HG03442 (cell line): ENCODE results near the gene TBC1D9.

Experiments used
- ATAC-seq: cut with Tn5 transposase; IDR thresholded peaks from one replicate; pipeline ENCODE4 v1.9.1; 2021; ENCODE audit warnings: mild to moderate bottlenecking, moderate library complexity; ENCODE audit not compliant: unreplicated experiment

TBC1D9 gene

DNA sequence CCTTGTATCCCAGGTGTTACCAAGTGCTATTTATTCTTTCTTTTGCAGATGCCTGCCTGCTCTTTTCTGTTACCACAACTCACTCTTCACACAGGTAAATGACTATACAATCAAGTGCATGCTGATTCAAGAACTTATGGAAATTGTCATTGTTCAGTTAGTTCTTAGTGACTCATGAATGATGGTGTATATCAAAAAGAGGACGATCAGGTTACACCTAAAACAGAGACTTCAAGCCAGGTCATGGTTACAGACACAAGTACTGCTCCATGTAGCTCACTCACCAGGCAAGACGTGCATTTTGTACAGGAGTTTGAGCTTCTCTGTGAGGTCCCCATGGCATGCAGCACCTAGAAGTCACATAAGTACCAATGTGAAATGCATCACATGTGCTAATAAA lies 128.2 kb downstream of the TBC1D9 start:
- ATAC-seq: no peak

DNA sequence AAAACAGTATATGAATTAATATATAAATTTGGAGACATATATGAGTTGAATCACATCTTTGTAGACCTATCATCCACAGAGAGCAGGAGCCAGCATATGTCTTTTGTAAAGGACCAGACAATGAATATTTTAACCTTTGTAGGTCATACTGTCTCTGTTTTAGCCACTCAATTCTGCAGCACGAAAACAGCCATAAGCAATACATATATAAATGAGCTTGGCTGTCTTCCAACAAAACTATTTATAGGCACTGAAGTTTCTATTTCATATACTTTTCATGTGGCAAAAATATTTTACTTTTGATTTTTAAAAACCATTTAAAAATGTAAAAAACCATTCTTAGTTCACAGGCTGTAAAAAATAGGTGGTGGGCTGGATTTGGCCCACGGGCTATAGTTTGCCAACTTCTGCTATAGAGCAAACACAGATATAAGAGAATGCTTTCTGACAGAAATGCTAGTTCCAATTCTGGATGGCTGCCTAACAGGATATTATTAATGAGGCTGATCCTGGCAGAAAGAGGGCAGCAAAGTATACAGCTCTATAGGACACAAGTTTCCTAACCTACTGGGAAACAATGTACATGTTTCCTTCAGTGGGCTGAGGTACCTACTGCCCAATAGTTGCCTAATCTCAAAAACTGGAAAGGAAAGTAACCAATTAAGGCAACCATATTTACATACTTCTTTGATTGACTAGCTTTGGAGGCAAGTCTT lies 129.4 kb downstream of the TBC1D9 start:
- no peak for ATAC-seq

DNA sequence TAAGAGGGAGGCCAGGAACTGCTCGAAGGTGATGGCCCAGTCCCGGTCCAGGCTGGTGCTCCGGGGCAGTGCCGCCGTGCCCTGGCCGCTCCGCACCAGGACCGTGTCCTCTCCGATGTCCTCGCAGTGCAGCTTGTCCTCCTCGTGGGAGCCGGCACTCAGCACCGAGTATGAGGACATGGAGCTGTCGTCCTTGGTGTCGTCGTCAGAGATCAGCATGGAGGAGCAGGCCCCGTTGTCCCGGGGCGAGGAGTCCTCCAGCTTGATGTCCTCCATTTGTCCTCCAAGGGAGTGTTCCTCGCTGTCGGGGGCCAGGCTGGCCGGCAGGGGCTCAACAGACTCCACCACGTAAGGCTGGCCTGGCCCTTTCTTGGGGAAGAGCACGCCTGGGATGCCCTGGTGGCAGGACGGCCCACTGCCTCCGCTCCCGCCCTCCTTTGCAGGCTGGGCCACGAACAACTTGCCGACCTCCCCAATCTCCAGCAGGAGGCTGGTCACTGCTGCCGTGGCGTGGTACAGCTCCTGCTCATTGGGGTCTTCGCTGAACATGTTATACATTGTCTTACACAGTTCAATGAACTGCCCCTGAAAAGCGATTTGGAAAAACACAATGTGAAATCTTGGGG lies 133.7 kb downstream of the TBC1D9 start:
- no peak for ATAC-seq

DNA sequence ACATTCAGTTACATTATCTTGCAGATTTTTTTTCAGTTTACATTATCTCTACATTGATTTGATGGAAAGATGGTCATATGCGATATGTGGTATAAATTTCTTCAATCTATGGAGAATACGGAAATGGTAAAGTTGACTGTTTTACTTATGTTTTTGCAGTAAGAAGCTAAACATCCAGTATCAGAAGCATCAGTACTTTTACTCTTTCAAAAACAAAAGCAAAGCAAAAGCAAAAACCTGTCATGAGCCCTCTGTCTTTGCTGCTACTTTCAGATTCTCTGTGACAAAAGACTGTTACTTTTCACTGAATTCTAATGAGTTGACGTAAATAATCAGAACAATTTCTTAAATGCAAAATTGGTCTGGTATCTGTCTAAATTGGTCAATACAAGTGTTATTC lies 135.0 kb downstream of the TBC1D9 start:
- no peak for ATAC-seq

DNA sequence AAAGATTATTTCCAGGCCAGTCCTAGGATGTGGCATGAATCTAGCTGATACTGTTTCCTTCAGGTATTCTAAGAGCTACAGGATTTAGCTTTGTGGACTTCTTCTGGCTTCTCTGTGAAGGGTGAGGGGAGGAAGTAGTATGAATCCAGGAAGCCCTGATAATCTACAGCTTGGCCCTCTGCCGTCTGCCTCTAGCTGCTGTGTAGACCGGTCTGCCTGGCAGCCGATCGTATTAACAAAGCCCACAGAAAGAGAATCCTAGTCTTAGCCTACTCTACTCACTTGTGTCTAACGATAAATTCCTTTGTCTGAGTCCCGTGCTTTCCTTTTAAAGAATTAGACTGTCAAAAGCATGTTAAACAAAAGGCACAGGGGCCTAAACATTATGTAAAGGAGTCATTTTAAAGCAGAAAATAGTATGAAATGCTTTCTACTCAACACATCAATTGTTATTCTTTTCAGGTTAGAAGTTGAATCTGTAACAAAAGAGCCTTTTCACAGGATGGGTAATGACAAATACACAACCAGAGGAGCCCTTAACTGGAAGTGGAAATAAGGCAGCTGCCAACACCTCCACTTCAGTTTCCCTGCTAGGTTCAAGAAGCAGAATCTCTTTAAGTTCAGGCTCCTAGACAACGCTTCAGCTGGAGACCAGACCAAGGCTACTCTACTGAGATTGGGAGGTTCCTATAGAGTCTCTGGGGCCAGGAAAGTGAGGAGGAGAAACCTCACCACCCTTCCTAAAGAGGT lies 138.5 kb downstream of the TBC1D9 start:
- no peak for ATAC-seq

DNA sequence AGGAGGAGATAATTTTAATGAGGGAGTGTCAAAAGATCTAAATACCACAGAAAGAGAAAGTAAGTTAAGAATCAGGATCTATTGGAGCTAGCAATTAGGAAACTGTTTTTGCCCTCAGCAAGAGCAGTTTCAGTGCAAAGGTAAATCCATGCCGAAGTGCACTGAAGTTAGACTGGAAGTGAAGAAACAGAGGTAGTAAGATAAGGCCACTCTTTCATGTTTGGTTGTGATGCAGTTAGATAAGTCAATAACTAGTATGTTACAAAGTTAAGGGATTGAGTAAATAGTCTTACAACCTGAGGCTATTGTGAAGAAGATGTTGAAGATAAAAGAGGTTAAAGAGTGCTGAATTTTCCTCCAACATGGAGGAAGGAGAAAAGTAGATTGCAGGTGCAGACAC lies 140.7 kb downstream of the TBC1D9 start:
- no peak for ATAC-seq

DNA sequence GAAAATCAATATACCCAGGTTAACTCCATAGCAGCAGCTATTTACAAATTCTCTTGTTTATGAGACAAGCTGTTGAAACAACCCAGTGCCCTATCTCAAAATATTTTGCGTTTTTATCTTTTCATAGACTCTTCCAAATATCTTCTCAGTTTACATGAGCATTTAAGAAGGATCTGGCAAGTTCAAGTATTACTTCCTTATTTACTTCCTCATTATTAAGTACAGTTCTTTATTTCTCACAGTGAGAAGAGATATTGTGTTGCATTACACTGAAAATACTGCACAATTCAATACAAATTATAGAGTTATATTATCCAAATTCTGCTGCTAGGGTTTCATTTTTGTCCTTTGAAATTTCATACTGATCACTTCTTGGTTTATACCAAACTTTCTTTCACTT lies 143.8 kb downstream of the TBC1D9 start:
- ATAC-seq: no peak

DNA sequence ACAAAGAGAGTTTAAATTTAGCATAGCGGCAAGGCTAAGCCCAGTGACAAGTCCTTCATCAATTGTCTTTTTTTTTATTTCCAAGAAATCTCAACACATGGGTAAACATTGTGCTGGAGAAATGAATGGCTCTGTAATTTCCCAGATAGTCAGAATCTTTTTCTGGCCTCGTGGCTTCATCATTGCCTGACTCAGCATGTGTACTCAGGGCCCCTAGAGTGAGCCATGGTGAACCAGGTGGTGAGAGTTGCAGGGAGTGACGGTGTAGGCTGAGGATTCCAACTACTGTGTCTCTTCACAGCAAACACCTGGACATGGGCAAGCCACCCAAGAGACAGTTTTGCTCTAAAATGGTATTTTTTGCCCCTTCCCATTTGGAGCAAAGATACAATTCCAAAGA lies 144.3 kb downstream of the TBC1D9 start:
- no peak for ATAC-seq

DNA sequence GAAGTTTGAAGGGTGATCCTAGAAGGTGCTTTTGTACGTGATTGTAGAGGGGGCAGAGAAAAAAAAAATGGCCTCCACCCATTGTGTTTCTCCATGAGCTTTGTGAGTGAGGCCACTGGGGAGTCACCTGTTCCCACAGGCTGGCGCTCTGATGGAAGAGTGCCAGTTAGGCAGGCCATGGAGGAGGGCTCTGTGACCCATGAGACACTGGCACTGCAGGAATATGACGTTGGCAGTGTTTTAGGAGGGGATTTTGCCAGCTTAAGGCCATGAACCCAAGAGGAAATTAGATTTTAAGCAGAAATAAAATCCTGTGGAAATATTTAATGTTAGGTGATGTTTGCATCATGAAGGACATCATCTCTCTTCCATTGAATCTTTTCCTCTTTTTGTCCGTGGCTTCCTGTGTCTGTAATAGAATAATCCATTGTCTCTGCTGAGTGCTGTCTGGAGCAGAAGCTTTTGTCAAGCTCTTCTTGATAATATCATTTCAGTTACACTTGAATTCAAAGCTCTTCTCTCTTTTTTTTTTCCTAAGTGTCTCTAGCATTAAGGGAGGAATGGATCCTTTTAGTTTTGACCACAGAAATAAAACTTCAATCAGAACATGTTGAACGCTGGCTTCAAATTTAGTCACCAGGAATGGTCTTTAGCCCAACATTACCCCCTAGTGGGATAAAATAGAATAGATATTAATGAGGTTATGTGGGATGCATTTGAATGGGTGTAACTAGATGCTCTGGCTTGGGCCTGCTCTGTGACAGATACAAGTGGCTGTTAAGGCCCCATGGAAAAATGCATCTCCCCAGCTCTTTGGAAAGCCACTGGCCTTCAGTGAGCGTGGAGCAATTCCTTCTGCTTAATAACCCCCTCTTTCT lies 146.4 kb downstream of the TBC1D9 start:
- peak; percentile 84 for ATAC-seq

DNA sequence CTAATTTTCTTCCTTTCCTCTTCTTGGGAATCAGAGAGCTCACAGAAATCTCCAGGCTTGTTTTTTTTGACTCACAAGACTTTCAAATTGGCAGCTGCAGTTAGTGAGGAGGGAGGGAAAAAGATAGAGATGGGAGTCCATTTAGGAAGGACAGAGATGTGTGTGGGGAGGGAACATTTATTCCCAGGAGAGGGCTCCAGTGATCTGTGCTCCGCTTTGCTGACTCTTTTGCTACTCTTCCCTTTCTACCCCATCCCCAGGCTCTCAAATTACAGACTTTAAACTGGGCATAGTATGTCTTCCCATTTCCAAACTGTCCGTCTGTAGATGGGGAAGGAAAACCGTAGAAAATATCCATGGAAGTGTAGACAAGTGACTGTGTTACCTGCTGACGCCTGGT lies 148.3 kb downstream of the TBC1D9 start:
- ATAC-seq: no peak

DNA sequence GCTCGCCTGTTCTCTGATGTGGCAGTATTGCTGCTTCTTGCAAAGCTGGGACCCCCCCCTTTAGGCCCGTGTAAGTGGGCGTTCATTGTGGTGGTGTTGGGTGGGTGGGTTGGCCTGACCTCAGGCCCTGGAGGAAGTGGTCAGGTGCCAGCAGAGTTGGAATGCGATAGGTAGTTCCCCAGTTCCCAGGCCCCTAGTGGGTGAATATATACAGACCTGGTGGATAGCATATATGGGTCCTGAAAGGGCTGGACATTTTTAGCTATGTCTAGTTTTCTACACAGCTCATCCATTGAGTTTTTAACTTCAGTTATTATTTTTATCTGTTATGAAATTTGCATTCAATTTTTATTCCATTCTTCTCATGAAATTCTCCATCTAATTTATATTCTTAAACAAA lies 151.6 kb downstream of the TBC1D9 start:
- ATAC-seq: no peak

DNA sequence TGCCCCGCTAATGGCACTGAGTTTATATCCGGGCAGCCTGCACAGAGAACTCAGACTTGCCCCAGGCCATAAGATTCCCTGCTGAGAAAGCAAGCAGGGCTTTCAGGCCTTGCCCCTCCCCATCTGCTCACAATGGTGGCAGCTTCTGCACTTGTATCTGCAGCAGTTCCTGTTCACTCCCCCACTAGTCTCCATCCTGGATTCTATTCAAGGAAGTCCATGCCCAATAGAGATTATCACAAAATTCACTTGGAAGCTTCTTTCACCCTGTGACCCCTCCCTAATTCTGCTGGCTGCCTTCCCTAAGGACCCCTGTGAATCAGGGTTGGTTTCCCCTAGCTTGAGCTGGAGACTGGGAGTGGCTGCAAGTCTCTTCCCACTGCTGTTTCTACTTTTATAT lies 152.9 kb downstream of the TBC1D9 start:
- ATAC-seq: no peak

DNA sequence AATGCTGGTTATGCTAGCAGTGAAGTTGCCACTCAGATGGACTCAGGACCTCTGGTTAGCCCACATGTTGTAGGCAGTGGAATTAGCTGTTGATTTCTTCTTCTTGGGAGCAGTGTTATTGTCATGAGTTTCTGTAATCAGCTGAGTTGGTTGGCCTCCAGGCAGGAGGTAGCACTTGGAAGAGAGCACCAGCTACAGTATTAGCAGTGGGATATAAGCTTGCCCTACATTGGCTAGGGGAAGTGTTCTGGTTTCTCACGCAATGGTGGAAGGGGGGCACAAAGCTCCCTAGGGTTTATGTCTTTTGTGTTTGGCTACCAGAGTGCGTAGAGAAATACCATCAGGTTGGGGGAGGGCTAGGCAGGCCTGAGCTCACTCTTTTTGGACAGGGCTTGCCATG lies 153.5 kb downstream of the TBC1D9 start:
- ATAC-seq: no peak

DNA sequence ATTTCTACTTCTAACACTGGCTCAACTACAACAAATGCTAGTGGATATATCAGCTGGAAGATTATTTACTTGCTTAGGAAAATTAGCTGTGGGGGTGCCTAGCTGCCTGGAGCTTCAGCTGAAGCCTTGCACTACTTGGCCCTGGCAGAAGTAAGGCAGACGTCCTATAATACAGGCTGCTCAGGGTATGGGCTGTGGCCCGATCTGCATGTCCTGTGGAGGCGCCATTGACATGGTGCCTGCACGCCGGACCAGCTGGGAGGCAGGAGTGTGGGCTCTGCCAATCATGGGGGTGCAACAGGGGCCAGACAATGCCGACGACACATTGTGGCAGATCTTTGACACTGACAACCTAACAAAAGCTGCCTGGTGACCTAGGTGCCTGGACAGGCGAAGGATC lies 155.8 kb downstream of the TBC1D9 start:
- no peak for ATAC-seq

DNA sequence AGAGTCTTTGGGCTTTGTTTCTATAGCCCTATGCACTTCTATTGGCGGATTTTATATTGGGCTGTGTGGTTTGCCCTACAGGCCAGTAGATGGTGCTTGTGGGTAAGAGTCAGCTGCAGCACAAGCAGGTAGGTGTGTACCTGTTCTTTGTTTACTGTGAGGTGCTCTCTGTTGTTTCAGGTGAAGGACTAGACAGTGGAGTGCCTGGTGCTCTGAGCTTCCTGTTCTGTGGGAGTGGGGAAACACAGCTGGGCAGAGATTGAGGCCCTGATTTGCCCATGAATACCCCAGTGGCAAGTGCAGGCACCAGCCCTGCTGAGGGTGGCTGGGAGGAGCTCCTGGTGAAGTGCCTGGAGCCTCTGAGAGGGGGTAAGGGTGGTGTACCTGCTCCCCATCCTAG lies 161.1 kb downstream of the TBC1D9 start:
- peak; percentile 78 for ATAC-seq

DNA sequence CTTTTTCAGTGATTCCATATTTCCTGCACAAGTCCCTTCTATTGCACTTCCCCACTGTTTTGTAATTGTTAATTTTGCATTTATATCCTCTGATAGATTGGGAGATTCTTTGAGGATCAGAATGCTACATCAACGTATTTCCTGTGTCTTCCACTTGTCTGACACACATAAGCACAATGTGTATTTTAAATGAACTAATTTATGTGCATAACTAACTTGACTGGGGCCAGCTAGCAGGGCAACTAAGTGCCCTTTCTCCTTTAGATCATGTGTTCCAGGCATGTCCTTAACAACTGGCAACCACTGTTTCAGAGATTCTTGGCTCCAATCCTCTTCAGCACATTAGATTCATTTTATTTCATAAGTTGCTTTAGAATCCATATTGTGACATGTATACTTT lies 171.7 kb downstream of the TBC1D9 start:
- ATAC-seq: no peak

DNA sequence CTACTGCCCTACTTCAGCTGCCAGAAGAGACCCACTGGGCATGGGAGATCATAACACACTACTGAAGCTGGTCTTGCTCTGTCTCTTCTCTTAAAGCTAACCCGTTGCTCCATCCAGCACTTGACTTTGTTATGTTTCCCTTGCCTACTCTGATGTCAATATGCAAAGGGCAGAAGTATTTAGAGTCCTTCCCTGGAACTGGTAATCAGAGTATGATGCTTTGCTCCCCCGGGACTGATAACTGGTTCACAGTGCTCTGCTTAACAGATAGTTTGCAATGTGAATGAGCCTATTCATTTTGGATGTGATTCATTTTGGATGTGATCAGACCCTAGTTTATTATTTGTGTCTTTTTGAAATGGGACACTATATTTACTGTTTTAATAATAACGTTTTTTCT lies 175.1 kb downstream of the TBC1D9 start:
- ATAC-seq: no peak

DNA sequence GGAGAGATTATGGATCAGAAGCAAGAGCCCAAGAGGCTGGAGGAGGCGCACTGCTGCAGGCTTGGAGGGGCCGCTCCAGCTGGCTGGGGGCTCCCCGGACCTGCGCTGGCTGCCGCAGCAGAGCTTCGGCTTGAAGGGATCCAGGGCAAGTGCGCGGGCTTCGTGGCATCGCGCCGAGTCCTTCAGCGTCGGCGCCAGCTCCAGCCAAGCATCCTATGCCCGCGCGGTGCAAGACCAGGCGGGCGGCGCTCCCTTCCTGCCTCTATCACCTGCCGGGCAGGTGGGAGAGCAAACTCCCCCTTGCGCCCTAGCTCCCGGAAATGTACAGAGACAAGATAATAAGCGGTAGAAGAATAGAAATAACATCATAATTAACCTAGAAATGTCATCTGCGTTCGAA lies 176.9 kb downstream of the TBC1D9 start:
- ATAC-seq: no peak

DNA sequence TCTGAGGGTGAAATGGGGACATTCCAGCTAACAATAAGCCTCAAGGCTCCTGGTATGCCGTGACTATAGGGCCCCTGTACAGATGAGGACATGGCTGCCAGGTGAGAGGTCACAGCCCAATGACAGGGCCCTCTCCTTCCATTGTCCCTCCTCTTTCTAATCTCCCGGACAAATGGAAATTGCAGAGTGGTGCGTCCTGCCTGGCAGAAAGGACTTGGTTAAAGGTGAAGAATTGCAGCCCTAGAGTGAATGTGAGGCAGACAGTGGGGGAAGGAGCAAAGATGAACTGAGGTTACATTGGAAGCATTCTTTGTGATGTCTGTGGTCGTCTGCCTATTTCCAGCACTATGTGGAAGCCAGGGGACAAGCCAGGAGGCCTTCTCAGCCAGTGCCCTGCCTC lies 180.7 kb downstream of the TBC1D9 start:
- no peak for ATAC-seq

DNA sequence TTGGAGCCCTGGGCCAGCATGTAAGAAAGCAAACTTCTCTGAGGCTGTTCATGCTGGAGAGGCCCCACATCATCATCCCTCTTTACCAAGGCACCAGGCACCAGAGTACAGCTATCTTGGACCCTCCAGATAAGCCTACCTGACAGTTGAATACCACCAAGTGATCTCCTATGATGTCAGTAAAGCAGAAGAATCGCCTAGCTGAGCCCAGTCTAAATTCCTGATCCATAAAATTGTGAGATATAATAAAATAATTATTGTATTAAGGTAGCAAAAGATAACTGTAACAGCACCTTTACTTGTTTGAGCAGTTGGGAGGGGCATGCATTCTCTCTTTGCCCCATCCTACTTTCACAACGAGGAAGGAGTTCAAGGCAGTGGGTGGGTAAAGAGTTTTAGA lies 184.6 kb downstream of the TBC1D9 start:
- ATAC-seq: no peak
